ENCODE measurements around the gene NUDCD3. TPM values are rescaled to one million over a fixed set of nuclear protein-coding genes. Genes with fewer than 3 reads are reported as not detected.

The NUDCD3 gene
- polyA plus RNA-seq, 1 donor (not counting 4 experiments of a cell fraction or from before 2014, with no cell fraction given): 58.7 TPM

DNA sequence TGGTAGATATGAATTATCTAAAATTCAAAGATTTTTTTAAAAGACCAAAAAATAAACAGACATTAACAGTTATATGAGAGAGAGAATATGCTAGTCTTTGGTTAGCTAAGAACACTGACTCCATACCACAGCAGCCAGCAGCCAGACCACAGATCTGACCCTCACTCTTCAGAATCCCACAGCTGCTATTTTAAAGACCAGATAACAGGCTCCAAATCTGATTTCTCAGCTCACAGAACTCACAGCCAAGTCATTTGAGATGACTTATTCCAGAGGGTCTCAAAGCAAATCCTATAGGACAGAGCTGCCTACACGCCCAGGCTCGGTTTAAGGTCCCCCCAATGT is 20.4 kb downstream of the NUDCD3 start:
- Histone ChIP-seq H3K27me3 (ENCODE audit: control insufficient read depth, extremely low read depth, insufficient read depth, low read length) (no peaks in the 10 kb centered on the region), H3K79me2 (ENCODE audit: control insufficient read depth, insufficient read depth, low read length) (peaks cover 78% of the 10 kb centered on the region), H3K4me2 (ENCODE audit: control insufficient read depth, extremely low read depth, insufficient read depth, low read depth, low read length) (no peak overlapping the region), H3K36me3 (ENCODE audit: control insufficient read depth in 2 of 2, extremely low read depth in 1 of 2, insufficient read depth in 2 of 2, low read length in 2 of 2) (peaks cover 28 to 29% of the 10 kb centered on the region in 2 experiments), H2AFZ (ENCODE audit: control insufficient read depth, low read length) (no peak overlapping the region), H3K27ac (ENCODE audit: control insufficient read depth, insufficient read depth, low read length) (no peak overlapping the region), H3K9ac (ENCODE audit: control insufficient read depth, extremely low read depth, insufficient read depth, low read length) (no peak overlapping the region), H3K9me1 (ENCODE audit: control insufficient read depth, extremely low read depth, insufficient read depth, low read length) (no peaks in the 10 kb centered on the region), H4K20me1 (ENCODE audit: control insufficient read depth, extremely low read depth, insufficient read depth, low read length) (peaks cover 6% of the 10 kb centered on the region), H3K4me1 (ENCODE audit: control insufficient read depth, extremely low read depth, insufficient read depth, low read length) (peaks cover 35% of the 10 kb centered on the region), H3K4me3 (ENCODE audit: control insufficient read depth in 2 of 3, extremely low read depth in 1 of 3, insufficient read depth in 2 of 3, low read depth in 1 of 3, low read length in 3 of 3) (no peak overlapping the region), H3K9me3 (ENCODE audit: control insufficient read depth, low read depth, low read length) (no peaks in the 10 kb centered on the region)
- TF ChIP-seq EZH2 (IDR thresholded peaks at IDR 0.05; ENCODE audit: low read length): no peak
- TF ChIP-seq, protein P1, sequence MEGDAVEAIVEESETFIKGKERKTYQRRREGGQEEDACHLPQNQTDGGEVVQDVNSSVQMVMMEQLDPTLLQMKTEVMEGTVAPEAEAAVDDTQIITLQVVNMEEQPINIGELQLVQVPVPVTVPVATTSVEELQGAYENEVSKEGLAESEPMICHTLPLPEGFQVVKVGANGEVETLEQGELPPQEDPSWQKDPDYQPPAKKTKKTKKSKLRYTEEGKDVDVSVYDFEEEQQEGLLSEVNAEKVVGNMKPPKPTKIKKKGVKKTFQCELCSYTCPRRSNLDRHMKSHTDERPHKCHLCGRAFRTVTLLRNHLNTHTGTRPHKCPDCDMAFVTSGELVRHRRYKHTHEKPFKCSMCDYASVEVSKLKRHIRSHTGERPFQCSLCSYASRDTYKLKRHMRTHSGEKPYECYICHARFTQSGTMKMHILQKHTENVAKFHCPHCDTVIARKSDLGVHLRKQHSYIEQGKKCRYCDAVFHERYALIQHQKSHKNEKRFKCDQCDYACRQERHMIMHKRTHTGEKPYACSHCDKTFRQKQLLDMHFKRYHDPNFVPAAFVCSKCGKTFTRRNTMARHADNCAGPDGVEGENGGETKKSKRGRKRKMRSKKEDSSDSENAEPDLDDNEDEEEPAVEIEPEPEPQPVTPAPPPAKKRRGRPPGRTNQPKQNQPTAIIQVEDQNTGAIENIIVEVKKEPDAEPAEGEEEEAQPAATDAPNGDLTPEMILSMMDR (optimal IDR thresholded peaks at IDR 0.05 in 1 of 3, IDR thresholded peaks at IDR 0.05 in 1 of 3, conservative IDR thresholded peaks at IDR 0.05 in 1 of 3; ENCODE audit: extremely low read depth in 1 of 3, insufficient read depth in 2 of 3, low read length in 3 of 3): no peak
- DNase-seq (ENCODE audit: low read depth, low spot score): no peak
- dilution Hi-C loops (cut with MboI; ENCODE audit: extremely low pct_ligation_motif_present, low sequenced_read_pairs): no loop called here
- no peak for FAIRE-seq

- Histone ChIP-seq H3K36me3 (ENCODE audit: control insufficient read depth in 2 of 2, extremely low read depth in 1 of 2, insufficient read depth in 2 of 2, low read length in 2 of 2) (peaks cover 26 to 29% of the 10 kb centered on the region in 2 experiments), H3K27me3 (ENCODE audit: control insufficient read depth, extremely low read depth, insufficient read depth, low read length) (no peaks in the 10 kb centered on the region), H3K4me2 (ENCODE audit: control insufficient read depth, extremely low read depth, insufficient read depth, low read depth, low read length) (peak overlapping the region; percentile 8), H3K9me1 (ENCODE audit: control insufficient read depth, extremely low read depth, insufficient read depth, low read length) (no peaks in the 10 kb centered on the region), H3K9ac (ENCODE audit: control insufficient read depth, extremely low read depth, insufficient read depth, low read length) (no peak overlapping the region), H3K79me2 (ENCODE audit: control insufficient read depth, insufficient read depth, low read length) (peaks cover 79% of the 10 kb centered on the region), H3K4me3 (ENCODE audit: control insufficient read depth in 2 of 3, extremely low read depth in 1 of 3, insufficient read depth in 2 of 3, low read depth in 1 of 3, low read length in 3 of 3) (no peak overlapping the region), H3K4me1 (ENCODE audit: control insufficient read depth, extremely low read depth, insufficient read depth, low read length) (peaks cover 31% of the 10 kb centered on the region), H2AFZ (ENCODE audit: control insufficient read depth, low read length) (no peak overlapping the region), H4K20me1 (ENCODE audit: control insufficient read depth, extremely low read depth, insufficient read depth, low read length) (peaks cover 6% of the 10 kb centered on the region), H3K27ac (ENCODE audit: control insufficient read depth, insufficient read depth, low read length) (no peak overlapping the region), H3K9me3 (ENCODE audit: control insufficient read depth, low read depth, low read length) (no peaks in the 10 kb centered on the region)
- dilution Hi-C loops (cut with MboI; ENCODE audit: extremely low pct_ligation_motif_present, low sequenced_read_pairs): no loop called here
- DNase-seq (ENCODE audit: low read depth, low spot score) (no peak), FAIRE-seq (no peak)
- TF ChIP-seq, protein P1 (optimal IDR thresholded peaks at IDR 0.05 in 1 of 3, IDR thresholded peaks at IDR 0.05 in 1 of 3, conservative IDR thresholded peaks at IDR 0.05 in 1 of 3; ENCODE audit: extremely low read depth in 1 of 3, insufficient read depth in 2 of 3, low read length in 3 of 3): no peak
- no peak for TF ChIP-seq EZH2 (IDR thresholded peaks at IDR 0.05; ENCODE audit: low read length)
Measured at GRCh38 chr7:44469461-44470134, 20.9 kb downstream of the NUDCD3 start.
